HG02798 (cell line): ENCODE results near the gene CNOT3.

ENCODE experiments used
- ATAC-seq: cut with Tn5 transposase; IDR thresholded peaks from one replicate; pipeline ENCODE4 v1.9.1; 2021; ENCODE audit warnings: mild to moderate bottlenecking; ENCODE audit not compliant: unreplicated experiment, poor library complexity

CNOT3 gene

DNA sequence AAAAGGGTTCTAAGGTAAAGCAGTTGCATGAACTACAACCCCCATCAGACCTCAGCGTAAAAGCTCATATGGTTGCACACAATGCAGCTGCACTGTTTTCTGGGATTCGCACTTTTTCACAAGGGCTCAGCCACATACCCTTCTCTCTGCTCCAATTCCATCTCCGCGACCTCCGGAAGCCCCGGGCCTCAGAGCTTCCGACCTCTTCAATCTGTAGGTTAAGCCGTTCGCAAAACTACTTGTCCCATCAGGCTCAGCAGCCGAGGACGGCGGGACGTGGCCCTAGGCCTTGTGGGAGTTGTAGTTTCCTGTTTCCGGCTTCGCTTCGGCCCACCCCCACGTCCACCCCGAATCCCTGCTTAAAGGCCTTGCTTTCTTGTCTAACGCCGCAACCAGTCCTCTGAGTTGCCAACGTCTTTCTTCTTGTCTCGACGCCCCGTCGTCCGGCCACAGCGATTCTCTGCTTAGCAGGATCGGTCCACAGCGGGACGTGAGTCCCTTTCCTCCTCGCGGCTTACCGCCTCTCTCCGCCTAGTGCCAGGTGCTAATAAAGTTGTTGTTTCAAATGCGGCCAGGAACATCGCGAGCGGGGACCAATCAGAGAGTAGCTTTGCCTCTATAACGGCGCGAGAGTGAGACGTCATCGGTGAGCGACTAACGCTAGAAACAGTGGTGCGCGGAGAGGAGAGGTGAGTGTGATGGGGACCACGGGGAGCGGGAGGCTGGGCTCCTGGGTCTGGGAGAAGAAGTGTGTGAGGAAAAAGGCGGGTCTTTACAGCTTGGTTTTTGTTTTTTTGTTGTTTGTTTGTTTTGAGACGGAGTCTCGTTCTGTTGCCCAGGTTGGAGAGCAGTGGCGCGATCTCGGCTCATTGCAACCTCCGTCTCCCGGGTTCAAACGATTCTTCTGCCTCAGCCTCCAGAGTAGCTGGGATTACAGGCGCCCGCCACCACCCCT is 22.2 kb upstream of the CNOT3 start, which contains the start of the genes PRPF31 and TFPT:
Gene PRPF31, plus strand, starts transcription at position 646 of the 955 bp plus-strand sequence. CDS start 2,525 bp downstream, outside the sequence.
Gene TFPT, minus strand, starts transcription at position 549 of the 955 bp plus-strand sequence. Its CDS starts 388 bp downstream, at position 161.
- peak; percentile 88 for ATAC-seq

DNA sequence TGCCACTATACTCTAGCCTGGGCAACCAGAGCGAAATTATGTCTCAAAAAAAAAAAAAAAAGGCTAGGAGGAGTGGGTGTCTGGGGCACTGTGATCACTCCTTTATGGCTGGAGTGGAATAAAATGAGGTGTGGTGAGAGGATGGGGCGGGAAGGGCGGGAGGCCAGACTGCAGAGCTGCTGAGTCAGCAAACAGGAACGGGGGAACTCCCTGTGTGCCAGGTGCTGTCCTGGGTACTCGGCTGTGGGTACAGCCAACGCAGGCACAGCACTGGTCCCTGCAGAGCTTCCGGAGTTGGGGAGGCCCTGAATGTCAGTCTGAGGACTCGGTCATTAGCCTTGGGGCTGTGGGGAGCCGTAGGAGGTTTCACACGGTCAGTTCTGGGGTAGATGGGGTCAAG is 16.3 kb upstream of the CNOT3 start:
- ATAC-seq: no peak

DNA sequence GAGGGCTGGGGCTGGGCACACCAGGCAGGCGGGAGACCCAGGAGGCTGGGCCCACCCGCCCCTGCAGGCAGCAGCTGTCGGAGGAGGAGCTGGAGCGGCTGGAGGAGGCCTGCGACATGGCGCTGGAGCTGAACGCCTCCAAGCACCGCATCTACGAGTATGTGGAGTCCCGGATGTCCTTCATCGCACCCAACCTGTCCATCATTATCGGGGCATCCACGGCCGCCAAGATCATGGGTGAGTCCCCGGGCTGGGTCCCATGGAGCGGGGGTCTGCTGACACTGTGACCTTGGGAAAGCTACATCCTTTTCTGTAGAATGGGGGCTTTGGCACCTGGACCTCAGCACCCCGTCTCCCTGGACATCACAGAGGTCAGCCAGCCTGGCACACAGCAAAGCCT is 13.9 kb upstream of the CNOT3 start:
- no peak for ATAC-seq

DNA sequence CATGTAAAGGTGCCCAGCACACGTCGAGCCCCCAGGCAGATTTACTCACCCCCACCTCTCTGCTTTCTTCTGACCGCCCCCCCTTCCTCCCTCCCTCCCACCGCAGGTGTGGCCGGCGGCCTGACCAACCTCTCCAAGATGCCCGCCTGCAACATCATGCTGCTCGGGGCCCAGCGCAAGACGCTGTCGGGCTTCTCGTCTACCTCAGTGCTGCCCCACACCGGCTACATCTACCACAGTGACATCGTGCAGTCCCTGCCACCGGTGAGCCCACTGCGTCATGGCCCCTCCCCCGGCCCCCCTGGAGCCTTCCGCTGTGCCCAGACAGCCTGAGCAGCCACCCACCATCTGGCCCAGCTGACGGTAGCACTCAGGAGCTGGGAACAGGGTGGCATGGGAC is 13.2 kb upstream of the CNOT3 start:
- no peak for ATAC-seq

DNA sequence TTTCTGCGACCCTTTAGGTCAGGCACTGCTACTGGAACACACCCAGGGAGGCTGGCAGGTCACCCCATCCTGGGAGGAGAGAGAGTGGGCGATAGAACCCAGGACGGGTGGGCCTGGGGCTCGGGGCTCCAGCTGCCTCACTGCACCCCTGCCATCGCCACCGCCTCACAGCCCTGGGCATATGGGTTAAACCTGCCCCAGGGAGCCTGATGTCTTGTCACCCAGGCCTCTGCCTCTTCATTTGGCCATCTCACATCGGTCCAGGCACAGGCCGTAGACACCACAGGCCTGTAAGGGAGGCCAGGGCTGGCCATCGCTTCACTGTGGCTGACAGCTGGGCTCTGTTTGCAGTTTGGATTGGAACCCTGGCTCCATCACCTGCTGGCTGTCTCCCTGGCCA is 11.8 kb upstream of the CNOT3 start:
- ATAC-seq: no peak

DNA sequence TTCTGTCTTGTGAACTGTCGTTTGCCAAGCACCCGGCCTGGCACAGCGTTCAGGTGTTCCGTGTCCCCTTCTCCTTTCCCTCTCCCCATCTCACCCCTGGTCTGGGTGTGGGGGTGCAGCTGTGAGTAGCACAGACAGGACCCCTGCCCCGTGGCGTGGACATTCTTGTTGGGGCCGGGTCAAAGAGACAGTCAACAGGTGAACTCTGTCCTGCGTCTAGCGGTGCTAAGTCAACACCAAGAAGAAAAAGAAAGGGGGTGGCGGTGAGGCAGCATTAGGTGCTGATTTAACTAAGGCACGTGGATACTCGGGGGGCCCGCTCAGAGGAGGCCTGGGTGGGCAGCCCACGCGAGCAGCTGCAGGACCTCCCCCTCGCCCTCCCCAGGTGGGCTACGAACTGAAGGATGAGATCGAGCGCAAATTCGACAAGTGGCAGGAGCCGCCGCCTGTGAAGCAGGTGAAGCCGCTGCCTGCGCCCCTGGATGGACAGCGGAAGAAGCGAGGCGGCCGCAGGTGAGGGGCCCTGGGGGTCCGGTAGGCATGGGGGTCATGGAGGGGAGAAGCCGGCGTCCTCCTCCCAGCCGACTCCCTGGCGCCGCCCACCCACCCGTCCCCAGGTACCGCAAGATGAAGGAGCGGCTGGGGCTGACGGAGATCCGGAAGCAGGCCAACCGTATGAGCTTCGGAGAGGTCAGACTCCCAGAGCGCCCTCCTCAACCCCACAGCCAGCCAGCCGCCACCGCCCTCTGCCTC is 9.7 kb upstream of the CNOT3 start:
- ATAC-seq: no peak

DNA sequence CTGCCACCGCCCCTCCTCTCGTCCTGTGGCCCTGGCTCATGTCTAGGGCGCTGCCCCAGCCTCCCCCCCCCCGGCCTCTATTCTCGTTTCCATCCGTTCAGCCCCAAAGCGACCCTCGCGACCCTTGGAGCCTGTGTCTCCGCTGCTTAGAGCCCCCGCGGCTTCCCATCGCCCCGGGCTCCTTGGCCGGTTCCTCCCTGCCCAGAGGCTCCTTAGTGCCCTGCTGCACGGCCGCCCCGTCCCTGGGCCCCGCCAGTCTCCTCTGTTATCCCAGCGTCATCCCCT is 9.2 kb upstream of the CNOT3 start:
- no peak for ATAC-seq

DNA sequence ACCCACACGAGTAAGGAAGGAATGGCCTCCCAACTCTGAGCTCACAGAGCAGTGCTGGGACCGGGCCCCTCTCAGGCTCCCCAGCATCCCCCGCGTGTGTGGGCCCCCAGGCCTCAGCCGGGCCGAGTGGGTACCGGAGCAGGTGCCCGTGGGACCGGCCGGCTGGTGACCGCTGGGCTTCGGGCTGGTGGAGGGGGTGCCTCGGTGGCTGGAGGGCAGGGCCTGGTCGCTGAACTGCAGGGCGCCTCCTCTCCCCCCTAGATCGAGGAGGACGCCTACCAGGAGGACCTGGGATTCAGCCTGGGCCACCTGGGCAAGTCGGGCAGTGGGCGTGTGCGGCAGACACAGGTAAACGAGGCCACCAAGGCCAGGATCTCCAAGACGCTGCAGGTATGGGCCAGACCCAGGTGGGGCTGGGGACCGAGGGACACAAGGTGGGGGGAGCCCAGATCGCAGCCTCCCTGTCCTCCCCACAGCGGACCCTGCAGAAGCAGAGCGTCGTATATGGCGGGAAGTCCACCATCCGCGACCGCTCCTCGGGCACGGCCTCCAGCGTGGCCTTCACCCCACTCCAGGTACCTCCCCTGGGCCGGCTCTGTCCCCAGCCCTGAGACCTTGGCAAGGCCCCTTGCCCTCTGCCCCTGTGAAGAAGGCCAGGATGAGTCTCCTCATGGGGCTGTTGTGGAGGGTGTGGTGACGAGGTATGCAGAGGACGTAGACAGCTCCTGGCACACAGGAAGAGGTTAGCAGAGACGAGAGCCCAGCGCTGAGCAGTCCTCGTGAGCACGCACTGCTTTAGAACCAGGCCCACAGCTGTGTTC is 8.6 kb upstream of the CNOT3 start:
- no peak for ATAC-seq

DNA sequence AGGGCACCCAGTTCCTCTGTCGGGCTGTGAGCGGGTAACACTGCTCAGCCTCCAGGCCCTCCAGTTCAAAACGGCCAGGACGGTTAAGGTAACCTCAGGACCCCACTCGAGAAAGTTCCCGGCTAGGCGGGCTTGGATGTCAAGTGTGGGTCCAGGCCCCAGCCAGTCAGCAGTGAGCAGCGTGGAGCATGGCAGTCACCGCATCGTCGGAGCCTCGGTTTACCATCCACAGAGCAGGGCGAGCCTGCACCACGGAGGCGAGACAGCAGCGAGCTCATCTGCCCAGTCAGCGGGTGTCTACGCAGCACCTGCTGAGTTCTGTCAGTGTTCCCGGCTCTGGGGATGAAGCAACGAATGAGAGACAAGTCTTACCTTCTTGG is 8.0 kb upstream of the CNOT3 start:
- no peak for ATAC-seq

DNA sequence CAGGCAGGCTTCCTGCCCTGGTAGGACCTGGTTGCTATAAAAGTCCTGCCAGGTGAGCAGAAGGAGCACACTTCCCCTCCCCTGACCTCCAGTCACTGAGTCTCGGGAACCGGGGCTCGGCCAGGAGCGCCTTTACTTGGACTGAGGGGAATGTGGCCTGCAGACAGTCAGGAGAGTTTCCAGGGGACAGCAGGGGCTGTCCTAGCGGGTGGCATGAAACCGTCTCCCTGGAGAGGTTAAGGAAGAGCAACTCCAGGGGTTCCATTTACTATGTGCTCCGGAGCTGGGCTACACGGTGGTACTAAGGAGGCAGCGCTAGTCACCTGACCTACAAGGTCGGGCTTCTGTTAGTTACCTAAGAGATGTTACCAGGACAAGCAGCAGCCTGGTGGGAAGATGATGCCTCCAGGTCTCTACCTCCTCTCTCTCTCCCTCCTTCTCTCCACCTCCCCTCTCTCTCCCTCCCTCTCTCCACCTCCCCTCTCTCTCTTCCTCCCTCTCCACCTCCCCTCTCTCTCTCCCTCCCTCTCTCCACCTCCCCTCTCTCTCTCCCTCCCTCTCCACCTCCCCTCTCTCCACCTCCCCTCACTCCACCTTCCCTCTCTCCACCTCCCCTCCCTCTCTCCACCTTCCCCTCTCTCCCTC is 4.1 kb upstream of the CNOT3 start:
- no peak for ATAC-seq

DNA sequence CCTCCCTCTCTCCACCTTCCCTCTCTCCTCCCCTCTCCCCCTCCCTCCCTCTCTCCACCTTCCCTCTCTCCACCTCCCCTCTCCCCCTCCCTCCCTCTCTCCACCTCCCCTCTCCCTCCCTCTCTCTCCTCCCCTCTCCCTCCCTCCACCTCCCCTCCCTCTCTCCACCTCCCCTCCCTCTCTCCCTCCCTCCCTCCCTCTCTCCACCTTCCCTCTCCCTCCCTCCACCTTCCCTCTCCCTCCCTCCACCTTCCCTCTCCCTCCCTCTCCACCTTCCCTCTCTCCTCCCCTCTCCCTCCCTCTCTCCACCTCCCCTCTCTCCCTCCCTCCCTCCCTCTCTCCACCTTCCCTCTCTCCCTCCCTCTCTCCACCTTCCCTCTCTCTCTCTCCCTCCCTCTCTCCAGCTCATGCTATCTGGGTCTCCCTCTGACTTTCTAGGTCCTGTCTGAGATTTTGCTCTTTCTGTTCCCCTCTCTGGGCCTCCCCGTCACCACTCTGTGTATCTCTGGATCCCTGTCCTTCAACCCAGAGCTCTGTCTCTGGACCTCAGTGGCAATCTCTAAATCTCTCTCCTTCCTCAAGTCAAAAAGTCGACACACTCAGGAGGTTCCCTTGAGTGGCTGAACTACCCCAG is 3.5 kb upstream of the CNOT3 start:
- no peak for ATAC-seq

DNA sequence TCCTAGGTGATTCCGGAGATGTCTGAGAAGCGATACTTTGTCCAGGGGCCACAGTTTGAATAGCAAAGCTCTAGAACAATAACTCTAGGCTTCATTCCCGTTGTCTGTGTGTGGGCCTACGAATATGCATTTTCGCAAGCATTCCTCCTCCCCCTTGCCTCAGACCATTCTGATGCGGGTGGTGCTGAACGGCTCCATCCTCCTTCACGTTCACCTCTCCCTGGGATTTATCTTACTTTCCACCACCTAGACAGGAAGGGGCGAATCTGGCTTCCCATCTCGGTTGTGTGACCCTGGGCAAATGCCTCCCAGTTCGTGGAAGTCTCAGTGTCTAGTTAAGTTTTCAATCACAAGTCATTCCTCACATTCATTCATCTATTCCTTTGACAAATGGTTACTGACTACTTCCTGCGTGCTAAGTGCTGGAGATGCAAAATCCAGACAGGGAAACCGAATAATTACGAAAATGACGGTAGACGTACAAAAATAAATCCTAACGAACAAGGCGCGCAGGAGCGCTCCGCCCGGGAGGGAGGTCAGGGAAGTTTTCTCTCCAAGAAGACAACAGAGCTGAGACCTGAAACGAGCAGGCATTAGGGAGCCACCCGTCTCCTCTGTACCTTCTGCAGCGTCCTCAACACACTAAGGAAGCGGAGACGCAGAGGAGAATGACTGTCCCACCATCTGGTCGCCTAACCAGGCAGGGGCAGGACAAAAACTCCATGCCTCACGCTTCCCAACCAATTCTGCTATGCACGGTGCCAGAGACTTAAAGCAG is 1.3 kb upstream of the CNOT3 start:
- no peak for ATAC-seq

DNA sequence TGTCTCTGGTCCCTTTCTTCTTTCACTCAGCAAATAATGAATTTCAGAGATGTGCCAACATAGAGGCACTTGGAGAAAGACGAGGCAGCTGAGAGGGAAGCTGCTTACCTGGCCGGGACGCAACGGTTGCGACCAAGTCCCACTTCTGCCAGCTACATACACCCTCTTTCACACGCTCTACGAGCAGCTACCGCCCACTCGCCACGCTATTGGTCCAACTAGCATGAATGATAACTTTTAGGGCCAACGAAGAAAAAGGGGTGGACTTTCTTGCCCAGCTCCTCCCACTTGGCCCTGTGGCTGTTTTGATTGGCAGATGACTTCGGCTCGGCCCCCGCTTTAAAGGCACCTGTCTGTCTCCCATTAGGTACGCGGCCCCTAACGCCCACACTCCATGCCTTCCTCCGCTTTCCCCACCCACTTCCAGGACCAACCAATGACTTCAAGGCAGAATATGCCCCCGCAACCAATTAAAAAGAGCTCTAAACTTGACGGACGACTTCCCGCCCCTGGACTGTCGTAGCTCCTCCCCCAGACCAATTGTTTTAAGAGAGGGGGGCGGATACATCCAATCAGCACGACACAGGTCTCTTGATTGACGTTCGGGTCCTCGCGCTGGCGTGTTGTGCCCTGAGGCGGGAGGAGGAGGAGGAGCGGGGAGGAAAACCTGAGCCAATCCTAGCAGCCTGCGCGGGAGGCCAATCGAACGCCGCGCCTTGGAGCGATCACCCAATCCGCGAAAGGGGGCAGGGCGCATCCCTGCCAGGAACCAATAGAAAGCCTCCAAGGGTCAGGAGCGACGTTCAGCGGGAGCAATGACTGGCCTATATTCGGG is 481 bp upstream of the CNOT3 start:
- peak; percentile 83 for ATAC-seq

DNA sequence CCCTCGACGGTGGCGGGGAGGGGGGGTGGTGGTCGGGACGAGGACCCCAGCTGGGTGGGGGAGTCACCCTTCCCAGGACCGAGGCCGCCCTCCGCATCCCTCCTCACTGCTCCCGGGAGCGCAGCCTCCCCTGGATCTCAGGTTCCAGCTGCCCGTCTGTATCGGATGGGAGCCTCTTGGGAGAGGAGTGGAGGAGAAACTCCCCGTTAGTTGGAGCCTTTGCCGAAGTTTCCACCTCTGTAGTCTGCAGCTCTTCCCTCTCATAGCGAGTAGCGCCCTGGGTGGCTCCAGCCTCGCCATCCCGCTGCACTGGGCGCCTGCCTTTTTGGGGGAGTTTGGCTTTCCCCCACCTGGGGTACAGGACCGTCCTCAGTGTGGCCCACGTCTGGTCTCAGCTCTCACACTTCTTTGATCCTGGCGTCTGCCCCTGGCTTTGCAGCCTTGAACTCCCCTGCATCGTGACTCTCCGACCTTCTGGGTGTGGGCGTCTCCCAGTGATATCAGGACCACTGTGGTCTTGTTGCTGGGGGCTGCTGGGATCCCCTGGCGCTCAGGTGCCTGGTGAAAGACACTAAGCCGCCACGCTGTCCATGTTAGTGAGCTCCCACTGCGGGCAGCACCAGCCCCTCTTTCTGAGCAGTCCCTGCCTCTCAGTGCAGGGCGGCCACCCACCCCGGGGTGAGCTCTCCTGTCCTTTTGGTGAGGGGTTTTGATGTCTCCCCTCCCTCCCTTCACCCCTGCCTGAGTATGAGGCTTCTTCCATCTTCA is 1.1 kb downstream of the CNOT3 start:
- ATAC-seq: no peak

DNA sequence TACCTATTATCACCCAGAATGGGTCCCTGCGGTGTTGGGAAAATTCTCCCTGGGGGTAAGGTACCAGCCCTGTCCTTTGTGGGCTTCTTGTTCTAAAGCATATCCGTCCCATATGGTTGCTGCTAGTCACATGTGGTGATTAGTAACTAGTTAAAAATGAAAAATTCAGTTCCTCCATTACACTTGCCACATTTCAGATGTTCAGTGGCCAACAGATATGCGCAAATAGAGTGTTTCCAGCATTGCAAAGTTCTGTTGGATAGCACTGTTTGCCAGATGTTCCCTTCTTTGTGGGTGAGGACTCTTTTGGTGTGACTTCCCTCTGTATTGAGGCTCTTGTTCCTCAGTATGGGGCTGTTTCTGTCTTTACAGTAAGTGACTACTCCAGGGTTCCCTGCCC is 3.8 kb downstream of the CNOT3 start:
- no peak for ATAC-seq

DNA sequence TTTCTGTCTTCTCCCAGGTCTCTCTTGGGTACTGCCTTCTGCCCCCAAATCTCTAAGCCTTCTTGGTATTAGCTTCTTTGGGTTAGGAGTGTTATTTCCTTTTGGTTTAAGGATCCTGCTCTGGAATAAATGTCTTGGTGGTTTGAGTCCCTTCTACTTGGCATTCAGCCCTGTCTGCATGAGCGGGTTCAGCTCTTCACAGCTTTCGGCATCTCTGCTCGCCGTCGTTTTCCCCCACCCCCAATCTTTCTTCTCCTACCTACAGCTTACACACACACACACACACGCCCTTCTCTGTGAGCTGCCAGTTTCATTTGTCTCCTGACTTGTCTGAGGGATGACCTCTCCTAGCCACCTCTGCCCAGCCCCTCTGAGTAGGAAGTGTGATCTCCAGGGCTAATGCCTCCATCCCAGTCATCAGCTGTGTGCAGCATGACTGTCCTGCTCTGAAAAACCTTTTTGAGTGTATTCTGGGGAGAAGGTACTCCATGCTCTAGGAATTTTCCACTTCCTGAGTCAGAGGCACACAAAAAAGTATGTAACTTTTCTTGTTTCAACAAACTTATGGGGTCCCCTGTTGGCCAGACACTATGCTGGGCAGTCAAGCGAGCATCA is 4.7 kb downstream of the CNOT3 start:
- no peak for ATAC-seq

DNA sequence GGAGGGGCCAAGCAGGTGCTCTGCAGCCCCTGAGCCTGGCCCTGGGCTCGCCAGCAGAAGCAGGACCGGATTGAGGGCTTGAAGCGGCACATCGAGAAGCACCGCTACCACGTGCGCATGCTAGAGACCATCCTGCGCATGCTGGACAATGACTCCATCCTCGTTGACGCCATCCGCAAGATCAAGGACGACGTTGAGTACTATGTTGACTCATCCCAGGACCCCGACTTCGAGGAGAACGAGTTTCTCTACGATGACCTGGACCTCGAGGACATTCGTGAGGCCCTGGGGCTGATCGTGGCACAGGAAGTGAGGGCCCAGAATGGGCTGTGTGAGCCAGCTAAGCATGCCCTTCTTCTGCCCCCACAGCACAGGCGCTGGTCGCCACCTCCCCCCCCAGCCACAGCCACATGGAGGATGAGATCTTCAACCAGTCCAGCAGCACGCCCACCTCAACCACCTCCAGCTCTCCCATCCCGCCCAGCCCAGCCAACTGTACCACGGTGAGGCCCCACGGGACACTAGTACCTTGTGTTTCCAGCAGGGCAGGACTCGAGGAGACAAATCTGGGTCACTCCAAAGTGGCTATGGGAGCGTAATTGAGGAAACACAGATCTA is 8.1 kb downstream of the CNOT3 start:
- ATAC-seq: no peak
